Measurements from ENCODE around the gene TSKS. TPM values are rescaled to one million over a fixed set of nuclear protein-coding genes. Genes with fewer than 3 reads are reported as not detected.
A peak's percentile ranks its signal among the peaks of the same experiment; 100 is the strongest.

TSKS gene
- total and polyA plus RNA-seq, 4 donors = 0.23 to 0.83 (median 0.61) TPM

DNA sequence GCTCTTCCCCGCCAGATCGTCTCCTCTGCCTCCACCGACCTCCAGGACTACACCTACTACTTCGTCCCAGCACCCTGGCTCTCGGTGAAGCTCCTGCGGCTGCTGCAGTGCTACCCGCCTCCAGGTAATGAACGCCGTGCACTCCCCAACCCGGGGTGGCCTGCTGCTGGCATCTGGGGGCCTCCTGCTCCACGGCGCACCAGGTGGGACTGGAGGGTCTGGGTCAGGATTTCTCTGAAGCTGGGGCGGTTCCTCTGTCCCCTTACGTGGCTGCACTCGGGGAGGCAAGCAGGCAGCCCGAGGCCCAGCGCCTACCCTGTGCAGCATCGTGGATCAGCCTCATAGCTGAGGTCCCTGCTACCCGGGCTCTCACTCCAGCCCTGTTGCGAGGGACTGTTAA is 32.5 kb upstream of the TSKS start:
- no peaks in the 10 kb centered on the region for H3K9me3 ChIP-seq (ENCODE audit: control insufficient read depth in 4 of 4, insufficient read depth in 3 of 4, low read length in 3 of 4)
- no peaks in the 10 kb centered on the region for H3K4me1 ChIP-seq (ENCODE audit: control insufficient read depth in 5 of 5, insufficient read depth in 5 of 5, low read length in 5 of 5)
- H3K9ac ChIP-seq (ENCODE audit: insufficient read depth in 1 of 2, low read length in 2 of 2) = no peak overlapping the region
- no peak overlapping the region for H3K27ac ChIP-seq (ENCODE audit: low read depth in 1 of 2, low read length in 1 of 2)
- H3K27me3 ChIP-seq (ENCODE audit: control insufficient read depth in 3 of 3, insufficient read depth in 3 of 3, low read length in 2 of 3) = no peaks in the 10 kb centered on the region
- peaks cover 17 to 80% (median 42%) of the 10 kb centered on the region in 4 donors for H3K36me3 ChIP-seq (ENCODE audit: control insufficient read depth in 4 of 4, insufficient read depth in 4 of 4, low read length in 4 of 4)
- TF ChIP-seq, protein P1, sequence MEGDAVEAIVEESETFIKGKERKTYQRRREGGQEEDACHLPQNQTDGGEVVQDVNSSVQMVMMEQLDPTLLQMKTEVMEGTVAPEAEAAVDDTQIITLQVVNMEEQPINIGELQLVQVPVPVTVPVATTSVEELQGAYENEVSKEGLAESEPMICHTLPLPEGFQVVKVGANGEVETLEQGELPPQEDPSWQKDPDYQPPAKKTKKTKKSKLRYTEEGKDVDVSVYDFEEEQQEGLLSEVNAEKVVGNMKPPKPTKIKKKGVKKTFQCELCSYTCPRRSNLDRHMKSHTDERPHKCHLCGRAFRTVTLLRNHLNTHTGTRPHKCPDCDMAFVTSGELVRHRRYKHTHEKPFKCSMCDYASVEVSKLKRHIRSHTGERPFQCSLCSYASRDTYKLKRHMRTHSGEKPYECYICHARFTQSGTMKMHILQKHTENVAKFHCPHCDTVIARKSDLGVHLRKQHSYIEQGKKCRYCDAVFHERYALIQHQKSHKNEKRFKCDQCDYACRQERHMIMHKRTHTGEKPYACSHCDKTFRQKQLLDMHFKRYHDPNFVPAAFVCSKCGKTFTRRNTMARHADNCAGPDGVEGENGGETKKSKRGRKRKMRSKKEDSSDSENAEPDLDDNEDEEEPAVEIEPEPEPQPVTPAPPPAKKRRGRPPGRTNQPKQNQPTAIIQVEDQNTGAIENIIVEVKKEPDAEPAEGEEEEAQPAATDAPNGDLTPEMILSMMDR (IDR thresholded peaks at IDR 0.05; ENCODE audit: control extremely low read depth, extremely low read depth) = no peak
- ATAC-seq (ENCODE audit: insufficient read depth, low FRiP score) = no peak
- 97 to 98% methylated on average over 20 of the region's 20 CpGs for WGBS, 2 donors
- no peak overlapping the region for H3K4me3 ChIP-seq
- no peak for DNase-seq

DNA sequence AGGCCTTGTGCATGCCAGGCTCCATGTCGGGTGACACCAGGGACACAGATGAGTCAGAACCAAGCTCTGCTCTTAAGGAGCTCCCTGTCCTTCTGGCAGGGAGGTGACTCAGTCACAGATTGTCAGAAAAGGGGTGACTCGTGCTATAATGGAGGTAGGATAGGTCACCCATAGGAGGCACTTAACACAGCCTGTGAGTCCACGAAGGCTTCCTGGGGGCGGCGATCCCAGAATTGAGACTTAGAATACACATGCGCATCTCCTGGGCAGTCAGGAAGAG is 30.4 kb upstream of the TSKS start:
- DNase-seq (no peak), ATAC-seq (ENCODE audit: insufficient read depth, low FRiP score) (no peak)
- WGBS, 2 donors = 93 to 98% methylated on average over 6 of the region's 6 CpGs
- Histone ChIP-seq H3K4me1 (ENCODE audit: control insufficient read depth in 5 of 5, insufficient read depth in 5 of 5, low read length in 5 of 5) (no peaks in the 10 kb centered on the region), H3K27me3 (ENCODE audit: control insufficient read depth in 3 of 3, insufficient read depth in 3 of 3, low read length in 2 of 3) (no peaks in the 10 kb centered on the region), H3K36me3 (ENCODE audit: control insufficient read depth in 4 of 4, insufficient read depth in 4 of 4, low read length in 4 of 4) (peaks cover 15 to 69% (median 44%) of the 10 kb centered on the region in 4 donors), H3K4me3 (no peak overlapping the region), H3K9me3 (ENCODE audit: control insufficient read depth in 4 of 4, insufficient read depth in 3 of 4, low read length in 3 of 4) (no peaks in the 10 kb centered on the region), H3K9ac (ENCODE audit: insufficient read depth in 1 of 2, low read length in 2 of 2) (no peak overlapping the region), H3K27ac (ENCODE audit: low read depth in 1 of 2, low read length in 1 of 2) (peak overlapping the region in 1 of 2 donors; percentile 15)
- TF ChIP-seq, protein P1 (IDR thresholded peaks at IDR 0.05; ENCODE audit: control extremely low read depth, extremely low read depth) = no peak

DNA sequence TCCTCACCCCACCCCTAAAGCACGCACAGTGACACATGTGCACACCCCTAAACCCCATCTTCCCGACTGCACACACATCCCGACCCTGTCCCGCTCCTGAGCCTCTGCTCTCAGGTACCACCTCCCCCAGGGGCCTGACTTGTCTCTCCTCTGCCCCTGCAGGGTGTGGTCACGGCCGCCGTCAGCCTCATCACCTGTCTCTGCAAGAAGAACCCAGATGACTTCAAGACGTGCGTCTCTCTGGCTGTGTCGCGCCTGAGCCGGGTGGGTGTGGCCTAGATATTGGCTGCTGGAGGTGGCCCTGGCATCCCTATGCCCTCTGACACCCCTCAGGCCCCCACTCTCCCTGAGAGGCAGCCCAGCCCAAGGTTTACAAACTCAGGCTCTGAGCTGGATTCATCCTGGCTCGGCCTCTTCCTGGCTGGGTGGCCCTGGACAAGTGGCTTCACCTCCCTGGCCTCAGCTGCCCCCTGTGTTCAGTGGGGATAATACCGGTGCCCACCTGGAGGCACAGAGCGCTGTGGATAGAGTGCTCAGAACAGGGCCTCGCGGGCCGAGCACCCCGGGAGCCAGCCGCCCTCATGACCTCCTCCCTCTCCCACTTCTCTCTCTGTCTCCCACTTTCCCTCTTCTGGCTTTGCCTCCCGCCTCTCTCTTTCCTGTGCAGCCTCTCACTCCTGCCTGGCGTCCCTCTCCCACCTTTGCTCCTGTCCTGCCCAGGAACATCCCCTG is 29.9 kb upstream of the TSKS start:
- DNase-seq = no peak
- H3K4me1 ChIP-seq (ENCODE audit: control insufficient read depth in 5 of 5, insufficient read depth in 5 of 5, low read length in 5 of 5) = no peaks in the 10 kb centered on the region
- ATAC-seq (ENCODE audit: insufficient read depth, low FRiP score) = no peak
- no peak overlapping the region for H3K27ac ChIP-seq (ENCODE audit: low read depth in 1 of 2, low read length in 1 of 2)
- H3K9ac ChIP-seq (ENCODE audit: insufficient read depth in 1 of 2, low read length in 2 of 2) = no peak overlapping the region
- H3K9me3 ChIP-seq (ENCODE audit: control insufficient read depth in 4 of 4, insufficient read depth in 3 of 4, low read length in 3 of 4) = no peaks in the 10 kb centered on the region
- H3K27me3 ChIP-seq (ENCODE audit: control insufficient read depth in 3 of 3, insufficient read depth in 3 of 3, low read length in 2 of 3) = no peaks in the 10 kb centered on the region
- H3K36me3 ChIP-seq (ENCODE audit: control insufficient read depth in 4 of 4, insufficient read depth in 4 of 4, low read length in 4 of 4) = peaks cover 15 to 66% (median 47%) of the 10 kb centered on the region in 4 donors
- no peak overlapping the region for H3K4me3 ChIP-seq
- TF ChIP-seq, protein P1 (IDR thresholded peaks at IDR 0.05; ENCODE audit: control extremely low read depth, extremely low read depth) = no peak
- 95 to 96% methylated on average over 21 to 22 of the region's 22 CpGs for WGBS, 2 donors

All from lung (tissue), 12 donors.